Measurements from ENCODE around the gene CCDC28B. TPM values are rescaled to one million over a fixed set of nuclear protein-coding genes. Genes with fewer than 3 reads are reported as not detected.

The CCDC28B gene
- total and polyA plus RNA-seq, 2 donors (not counting 1 experiment from before 2014, with no cell fraction given): 10.1 to 12.4 TPM

GRCh38 chr1:32181065-32181464 is 19.3 kb upstream of the CCDC28B start:
- Histone ChIP-seq H3K36me3 (ENCODE audit: control insufficient read depth, insufficient read depth, low read length) (peaks cover 15% of the 10 kb centered on the region), H3K4me1 (ENCODE audit: control insufficient read depth, extremely low read depth, insufficient read depth, low read length) (peaks cover 11% of the 10 kb centered on the region), H3K9me3 (ENCODE audit: control insufficient read depth, insufficient read depth, low read depth, low read length) (no peaks in the 10 kb centered on the region), H3K27me3 (ENCODE audit: control insufficient read depth, insufficient read depth, low read length) (no peaks in the 10 kb centered on the region), H4K20me1 (ENCODE audit: control insufficient read depth, extremely low read depth, insufficient read depth, low read length) (peaks cover 3% of the 10 kb centered on the region), H3K79me2 (ENCODE audit: control insufficient read depth, insufficient read depth, low read length) (peaks cover 52% of the 10 kb centered on the region), H3K4me2 (ENCODE audit: extremely low read depth, insufficient read depth, low read length) (peak overlapping the region; percentile 99), H3K4me3 (replicated peaks in 1 of 4; ENCODE audit: control extremely low read depth in 1 of 4, insufficient read depth in 1 of 4, low read depth in 3 of 4, low read length in 4 of 4) (peak overlapping the region; percentile 42 to 86 (median 70)), H3K27ac (ENCODE audit: insufficient read depth, low read length) (peak overlapping the region; percentile 96), H3K9ac (ENCODE audit: insufficient read depth, low read length) (peak overlapping the region; percentile 36), H2AFZ (ENCODE audit: low read length) (no peak overlapping the region)
- DNase-seq (ENCODE audit: low read depth in 2 of 2): no peak
- TF ChIP-seq, protein P1, sequence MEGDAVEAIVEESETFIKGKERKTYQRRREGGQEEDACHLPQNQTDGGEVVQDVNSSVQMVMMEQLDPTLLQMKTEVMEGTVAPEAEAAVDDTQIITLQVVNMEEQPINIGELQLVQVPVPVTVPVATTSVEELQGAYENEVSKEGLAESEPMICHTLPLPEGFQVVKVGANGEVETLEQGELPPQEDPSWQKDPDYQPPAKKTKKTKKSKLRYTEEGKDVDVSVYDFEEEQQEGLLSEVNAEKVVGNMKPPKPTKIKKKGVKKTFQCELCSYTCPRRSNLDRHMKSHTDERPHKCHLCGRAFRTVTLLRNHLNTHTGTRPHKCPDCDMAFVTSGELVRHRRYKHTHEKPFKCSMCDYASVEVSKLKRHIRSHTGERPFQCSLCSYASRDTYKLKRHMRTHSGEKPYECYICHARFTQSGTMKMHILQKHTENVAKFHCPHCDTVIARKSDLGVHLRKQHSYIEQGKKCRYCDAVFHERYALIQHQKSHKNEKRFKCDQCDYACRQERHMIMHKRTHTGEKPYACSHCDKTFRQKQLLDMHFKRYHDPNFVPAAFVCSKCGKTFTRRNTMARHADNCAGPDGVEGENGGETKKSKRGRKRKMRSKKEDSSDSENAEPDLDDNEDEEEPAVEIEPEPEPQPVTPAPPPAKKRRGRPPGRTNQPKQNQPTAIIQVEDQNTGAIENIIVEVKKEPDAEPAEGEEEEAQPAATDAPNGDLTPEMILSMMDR (conservative IDR thresholded peaks at IDR 0.05 in 1 of 2, IDR thresholded peaks at IDR 0.05 in 1 of 2; ENCODE audit: low read depth in 1 of 2, low read length in 2 of 2): no peak
- TF ChIP-seq EZH2 (IDR thresholded peaks at IDR 0.05; ENCODE audit: low read length, missing control alignments): no peak

DNA sequence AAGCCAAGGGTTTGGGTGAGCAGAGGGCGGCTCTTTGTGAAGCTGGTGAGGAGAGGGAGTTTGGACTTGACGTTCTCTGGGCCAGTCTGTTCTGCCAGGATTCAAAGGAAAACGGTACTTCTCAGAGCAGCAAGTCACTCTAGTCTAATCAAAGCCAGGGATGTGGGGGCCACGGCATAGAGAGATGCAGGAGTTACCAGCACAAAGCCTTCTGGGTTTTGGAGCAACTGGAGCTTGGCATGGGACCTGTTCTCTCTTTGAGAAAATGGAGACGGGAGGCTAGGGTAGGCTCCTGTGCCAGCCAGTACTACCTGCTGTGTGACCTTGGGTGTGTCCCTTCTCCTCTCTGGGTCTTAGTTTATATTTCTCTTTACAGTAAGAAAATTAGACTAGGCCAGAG is 18.8 kb upstream of the CCDC28B start:
- DNase-seq (ENCODE audit: low read depth in 2 of 2): no peak
- no peak for TF ChIP-seq EZH2 (IDR thresholded peaks at IDR 0.05; ENCODE audit: low read length, missing control alignments)
- TF ChIP-seq, protein P1 (conservative IDR thresholded peaks at IDR 0.05 in 1 of 2, IDR thresholded peaks at IDR 0.05 in 1 of 2; ENCODE audit: low read depth in 1 of 2, low read length in 2 of 2): no peak

GRCh38 chr1:32182060-32182459 is 18.3 kb upstream of the CCDC28B start:
- no peaks in the 10 kb centered on the region for H3K9me3 ChIP-seq (ENCODE audit: control insufficient read depth, insufficient read depth, low read depth, low read length)
- peak in 1 of 2 donors; percentile 33 for DNase-seq (ENCODE audit: low read depth in 2 of 2)

More for the DNA sequence above, 18.8 kb upstream of the CCDC28B start:
- H2AFZ ChIP-seq (ENCODE audit: low read length): no peak overlapping the region
- peak overlapping the region; percentile 96 for H3K27ac ChIP-seq (ENCODE audit: insufficient read depth, low read length)
- H3K9me3 ChIP-seq (ENCODE audit: control insufficient read depth, insufficient read depth, low read depth, low read length): no peaks in the 10 kb centered on the region
- H3K4me1 ChIP-seq (ENCODE audit: control insufficient read depth, extremely low read depth, insufficient read depth, low read length): peaks cover 11% of the 10 kb centered on the region
- peak overlapping the region; percentile 42 to 86 (median 70) for H3K4me3 ChIP-seq (replicated peaks in 1 of 4; ENCODE audit: control extremely low read depth in 1 of 4, insufficient read depth in 1 of 4, low read depth in 3 of 4, low read length in 4 of 4)
- H3K79me2 ChIP-seq (ENCODE audit: control insufficient read depth, insufficient read depth, low read length): peaks cover 57% of the 10 kb centered on the region
- H3K36me3 ChIP-seq (ENCODE audit: control insufficient read depth, insufficient read depth, low read length): peaks cover 19% of the 10 kb centered on the region
- H3K9ac ChIP-seq (ENCODE audit: insufficient read depth, low read length): peak overlapping the region; percentile 36
- H3K4me2 ChIP-seq (ENCODE audit: extremely low read depth, insufficient read depth, low read length): peak overlapping the region; percentile 99
- H4K20me1 ChIP-seq (ENCODE audit: control insufficient read depth, extremely low read depth, insufficient read depth, low read length): peaks cover 3% of the 10 kb centered on the region
- no peaks in the 10 kb centered on the region for H3K27me3 ChIP-seq (ENCODE audit: control insufficient read depth, insufficient read depth, low read length)

More at GRCh38 chr1:32182060-32182459, 18.3 kb upstream of the CCDC28B start:
- Histone ChIP-seq H3K27me3 (ENCODE audit: control insufficient read depth, insufficient read depth, low read length) (no peaks in the 10 kb centered on the region), H3K4me3 (replicated peaks in 1 of 4; ENCODE audit: control extremely low read depth in 1 of 4, insufficient read depth in 1 of 4, low read depth in 3 of 4, low read length in 4 of 4) (peak overlapping the region in 3 of 4 experiments; percentile 30 to 86 (median 71)), H3K27ac (ENCODE audit: insufficient read depth, low read length) (no peak overlapping the region), H2AFZ (ENCODE audit: low read length) (no peak overlapping the region), H3K36me3 (ENCODE audit: control insufficient read depth, insufficient read depth, low read length) (peaks cover 21% of the 10 kb centered on the region), H3K9ac (ENCODE audit: insufficient read depth, low read length) (no peak overlapping the region), H4K20me1 (ENCODE audit: control insufficient read depth, extremely low read depth, insufficient read depth, low read length) (peaks cover 3% of the 10 kb centered on the region), H3K79me2 (ENCODE audit: control insufficient read depth, insufficient read depth, low read length) (peaks cover 62% of the 10 kb centered on the region), H3K4me2 (ENCODE audit: extremely low read depth, insufficient read depth, low read length) (peak overlapping the region; percentile 99), H3K4me1 (ENCODE audit: control insufficient read depth, extremely low read depth, insufficient read depth, low read length) (peaks cover 11% of the 10 kb centered on the region)
- TF ChIP-seq, protein P1 (conservative IDR thresholded peaks at IDR 0.05 in 1 of 2, IDR thresholded peaks at IDR 0.05 in 1 of 2; ENCODE audit: low read depth in 1 of 2, low read length in 2 of 2): no peak
- TF ChIP-seq EZH2 (IDR thresholded peaks at IDR 0.05; ENCODE audit: low read length, missing control alignments): no peak
